ENCODE results near the gene AK2. TPM values are rescaled to one million over a fixed set of nuclear protein-coding genes. Genes with fewer than 3 reads are reported as not detected.

The AK2 gene
- total and polyA plus RNA-seq, 4 donors = 34.2 to 181 (median 115) TPM

GRCh38 chr1:33043267-33044092 is 6.8 kb upstream of the AK2 start:
- no peaks in the 10 kb centered on the region for H3K9me3 ChIP-seq (ENCODE audit: control insufficient read depth in 4 of 4, low read length in 3 of 4)
- DNase-seq (ENCODE audit: low spot score) = no peak
- H3K27ac ChIP-seq (ENCODE audit: low read depth in 1 of 2, low read length in 2 of 2) = no peak overlapping the region
- 88% methylated on average over 8 of the region's 8 CpGs for WGBS
- no peak for TF ChIP-seq SP1 (IDR thresholded peaks at IDR 0.05)
- no peak overlapping the region for H3K9ac ChIP-seq (ENCODE audit: low read depth in 1 of 2, low read length in 2 of 2)
- no peaks in the 10 kb centered on the region for H3K36me3 ChIP-seq (ENCODE audit: control insufficient read depth in 4 of 4, insufficient read depth in 3 of 4, low read depth in 1 of 4, low read length in 3 of 4)
- no peaks in the 10 kb centered on the region for H3K27me3 ChIP-seq (ENCODE audit: control insufficient read depth in 4 of 4, insufficient read depth in 4 of 4, low read length in 3 of 4)
- no peak overlapping the region for H3K4me3 ChIP-seq (ENCODE audit: low read depth in 1 of 3, low read length in 3 of 3)
- peaks cover 0 to 9% (median 1%) of the 10 kb centered on the region in 4 donors for H3K4me1 ChIP-seq (ENCODE audit: control insufficient read depth in 4 of 4, insufficient read depth in 4 of 4, low read length in 3 of 4)

DNA sequence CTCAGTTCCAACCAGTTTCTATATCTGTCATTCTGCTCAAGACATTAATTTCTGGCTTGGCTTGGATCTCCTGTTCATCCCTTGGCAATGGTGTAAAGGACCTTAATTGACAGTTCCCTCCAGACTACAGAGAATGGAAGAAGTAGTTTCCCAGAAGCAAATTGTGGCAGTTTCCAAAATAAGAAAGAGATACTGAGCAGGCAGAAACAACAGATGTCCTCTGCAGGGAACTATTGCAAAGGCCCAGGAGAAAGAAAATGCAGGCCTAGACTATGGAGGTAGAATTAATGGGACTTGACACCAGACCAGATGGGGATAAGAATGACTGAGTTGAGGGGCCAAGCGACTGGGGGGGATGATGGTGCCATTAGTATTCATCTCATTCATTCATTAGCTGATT is 6.1 kb upstream of the AK2 start:
- no peak for TF ChIP-seq HNF4A (conservative IDR thresholded peaks at IDR 0.05)
- TF ChIP-seq YY1 (IDR thresholded peaks at IDR 0.05) = no peak
- no peak for TF ChIP-seq FOXA1 (IDR thresholded peaks at IDR 0.05)
- 93% methylated on average over 1 of the region's 1 CpG for whole genome bisulfite sequencing

DNA sequence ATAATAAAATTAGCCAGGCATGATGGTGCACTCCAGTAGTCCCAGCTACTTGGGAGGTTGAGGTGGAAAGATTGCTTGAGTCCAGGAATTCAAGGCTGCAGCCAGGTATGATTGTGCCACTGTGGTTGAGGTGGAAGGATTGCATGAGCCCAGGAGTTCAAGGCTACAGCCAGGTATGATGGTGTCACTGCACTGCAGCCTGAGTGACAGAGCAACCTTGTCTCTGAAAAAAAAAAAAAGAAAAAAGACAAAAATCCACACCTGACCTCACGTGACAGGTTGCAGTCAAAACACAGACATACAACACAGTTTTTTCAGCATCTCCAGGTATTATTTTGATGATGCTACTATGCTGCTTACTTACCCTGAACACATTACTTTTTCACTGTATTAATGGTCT is 4.3 kb upstream of the AK2 start:
- peaks cover 0 to 12% (median 5%) of the 10 kb centered on the region in 4 donors for H3K4me1 ChIP-seq (ENCODE audit: control insufficient read depth in 4 of 4, insufficient read depth in 4 of 4, low read length in 3 of 4)
- DNase-seq (ENCODE audit: low spot score) = no peak
- H3K36me3 ChIP-seq (ENCODE audit: control insufficient read depth in 4 of 4, insufficient read depth in 3 of 4, low read depth in 1 of 4, low read length in 3 of 4) = no peaks in the 10 kb centered on the region
- H3K27ac ChIP-seq (ENCODE audit: low read depth in 1 of 2, low read length in 2 of 2) = no peak overlapping the region
- WGBS = 91% methylated on average over 1 of the region's 1 CpG
- no peak for TF ChIP-seq FOXA2 (IDR thresholded peaks at IDR 0.05)
- no peak for TF ChIP-seq SP1 (IDR thresholded peaks at IDR 0.05)
- TF ChIP-seq GABPA (IDR thresholded peaks at IDR 0.05 in 1 of 2, conservative IDR thresholded peaks at IDR 0.05 in 1 of 2) = no peak
- no peak for TF ChIP-seq HNF4G (IDR thresholded peaks at IDR 0.05)
- no peak for TF ChIP-seq FOXA1 (IDR thresholded peaks at IDR 0.05)
- TF ChIP-seq, protein P1, sequence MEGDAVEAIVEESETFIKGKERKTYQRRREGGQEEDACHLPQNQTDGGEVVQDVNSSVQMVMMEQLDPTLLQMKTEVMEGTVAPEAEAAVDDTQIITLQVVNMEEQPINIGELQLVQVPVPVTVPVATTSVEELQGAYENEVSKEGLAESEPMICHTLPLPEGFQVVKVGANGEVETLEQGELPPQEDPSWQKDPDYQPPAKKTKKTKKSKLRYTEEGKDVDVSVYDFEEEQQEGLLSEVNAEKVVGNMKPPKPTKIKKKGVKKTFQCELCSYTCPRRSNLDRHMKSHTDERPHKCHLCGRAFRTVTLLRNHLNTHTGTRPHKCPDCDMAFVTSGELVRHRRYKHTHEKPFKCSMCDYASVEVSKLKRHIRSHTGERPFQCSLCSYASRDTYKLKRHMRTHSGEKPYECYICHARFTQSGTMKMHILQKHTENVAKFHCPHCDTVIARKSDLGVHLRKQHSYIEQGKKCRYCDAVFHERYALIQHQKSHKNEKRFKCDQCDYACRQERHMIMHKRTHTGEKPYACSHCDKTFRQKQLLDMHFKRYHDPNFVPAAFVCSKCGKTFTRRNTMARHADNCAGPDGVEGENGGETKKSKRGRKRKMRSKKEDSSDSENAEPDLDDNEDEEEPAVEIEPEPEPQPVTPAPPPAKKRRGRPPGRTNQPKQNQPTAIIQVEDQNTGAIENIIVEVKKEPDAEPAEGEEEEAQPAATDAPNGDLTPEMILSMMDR (IDR thresholded peaks at IDR 0.05; ENCODE audit: low read depth, low read length, missing input control) = no peak
- TF ChIP-seq, protein P2, sequence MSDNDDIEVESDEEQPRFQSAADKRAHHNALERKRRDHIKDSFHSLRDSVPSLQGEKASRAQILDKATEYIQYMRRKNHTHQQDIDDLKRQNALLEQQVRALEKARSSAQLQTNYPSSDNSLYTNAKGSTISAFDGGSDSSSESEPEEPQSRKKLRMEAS (IDR thresholded peaks at IDR 0.05) = no peak
- no peak for TF ChIP-seq REST (IDR thresholded peaks at IDR 0.05)
- TF ChIP-seq YY1 (IDR thresholded peaks at IDR 0.05) = no peak
- TF ChIP-seq NR2F2 (IDR thresholded peaks at IDR 0.05) = no peak
- TF ChIP-seq TAF1 (conservative IDR thresholded peaks at IDR 0.05) = no peak
- no peak for TF ChIP-seq EGR1 (IDR thresholded peaks at IDR 0.05; ENCODE audit: low read depth in 2 of 2)
- H3K4me3 ChIP-seq (ENCODE audit: low read depth in 1 of 3, low read length in 3 of 3) = no peak overlapping the region
- no peak overlapping the region for H3K9ac ChIP-seq (ENCODE audit: low read depth in 1 of 2, low read length in 2 of 2)
- no peaks in the 10 kb centered on the region for H3K9me3 ChIP-seq (ENCODE audit: control insufficient read depth in 4 of 4, low read length in 3 of 4)
- H3K27me3 ChIP-seq (ENCODE audit: control insufficient read depth in 4 of 4, insufficient read depth in 4 of 4, low read length in 3 of 4) = no peaks in the 10 kb centered on the region

More for the DNA sequence above, 6.1 kb upstream of the AK2 start:
- Histone ChIP-seq H3K9ac (ENCODE audit: low read depth in 1 of 2, low read length in 2 of 2) (no peak overlapping the region), H3K27ac (ENCODE audit: low read depth in 1 of 2, low read length in 2 of 2) (no peak overlapping the region), H3K9me3 (ENCODE audit: control insufficient read depth in 4 of 4, low read length in 3 of 4) (no peaks in the 10 kb centered on the region), H3K27me3 (ENCODE audit: control insufficient read depth in 4 of 4, insufficient read depth in 4 of 4, low read length in 3 of 4) (no peaks in the 10 kb centered on the region), H3K4me1 (ENCODE audit: control insufficient read depth in 4 of 4, insufficient read depth in 4 of 4, low read length in 3 of 4) (peaks cover 0 to 6% (median 1%) of the 10 kb centered on the region in 4 donors), H3K4me3 (ENCODE audit: low read depth in 1 of 3, low read length in 3 of 3) (no peak overlapping the region), H3K36me3 (ENCODE audit: control insufficient read depth in 4 of 4, insufficient read depth in 3 of 4, low read depth in 1 of 4, low read length in 3 of 4) (no peaks in the 10 kb centered on the region)
- no peak for DNase-seq (ENCODE audit: low spot score)
